ENCODE measurements around the gene CITED1. TPM values are rescaled to one million over a fixed set of nuclear protein-coding genes. Genes with fewer than 3 reads are reported as not detected.

The CITED1 gene
- total RNA-seq, 2 donors from 2014 or later: 0.40 to 0.93 TPM

DNA sequence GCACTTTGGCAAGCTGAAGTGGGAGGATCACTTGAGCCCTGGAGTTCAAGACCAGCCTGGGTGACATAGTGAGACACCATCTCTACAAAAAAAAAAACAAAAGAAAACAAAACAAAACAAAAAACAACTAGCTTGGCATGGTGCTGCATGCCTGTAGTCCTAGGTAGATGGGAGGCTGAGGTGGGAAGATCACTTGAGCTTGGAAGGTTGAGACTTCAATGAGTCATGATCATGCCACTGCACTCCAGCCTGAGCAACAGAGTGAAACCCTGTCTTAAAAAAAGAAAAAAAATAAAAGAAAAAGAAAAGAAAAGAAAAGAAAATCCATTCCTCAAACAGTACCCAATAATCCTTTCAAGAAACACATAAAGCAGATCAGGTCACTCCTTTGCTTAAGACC, 52.0 kb downstream of the CITED1 start:
- Histone ChIP-seq H3K4me1 (ENCODE audit: control insufficient read depth, insufficient read depth, low read length) (no peaks in the 10 kb centered on the region), H3K36me3 (ENCODE audit: control insufficient read depth, insufficient read depth, low read length) (no peaks in the 10 kb centered on the region), H3K27me3 (ENCODE audit: control insufficient read depth, insufficient read depth, low read length, poor library complexity, severe bottlenecking) (no peaks in the 10 kb centered on the region), H3K9ac (ENCODE audit: extremely low read depth, low read length, poor library complexity, severe bottlenecking) (no peak overlapping the region), H3K27ac (ENCODE audit: low read depth, low read length) (no peak overlapping the region), H3K9me3 (ENCODE audit: control insufficient read depth, low read length) (no peaks in the 10 kb centered on the region), H3K4me3 (ENCODE audit: low read length) (no peak overlapping the region)
- DNase-seq: no peak
- peaks cover 17% of the 10 kb centered on the region for H3K4me1 Mint-ChIP-seq
- no peak overlapping the region for H3K4me3 Mint-ChIP-seq
- peaks cover 8% of the 10 kb centered on the region for H3K27me3 Mint-ChIP-seq (ENCODE audit: insufficient read depth)
- TF ChIP-seq, protein P1, sequence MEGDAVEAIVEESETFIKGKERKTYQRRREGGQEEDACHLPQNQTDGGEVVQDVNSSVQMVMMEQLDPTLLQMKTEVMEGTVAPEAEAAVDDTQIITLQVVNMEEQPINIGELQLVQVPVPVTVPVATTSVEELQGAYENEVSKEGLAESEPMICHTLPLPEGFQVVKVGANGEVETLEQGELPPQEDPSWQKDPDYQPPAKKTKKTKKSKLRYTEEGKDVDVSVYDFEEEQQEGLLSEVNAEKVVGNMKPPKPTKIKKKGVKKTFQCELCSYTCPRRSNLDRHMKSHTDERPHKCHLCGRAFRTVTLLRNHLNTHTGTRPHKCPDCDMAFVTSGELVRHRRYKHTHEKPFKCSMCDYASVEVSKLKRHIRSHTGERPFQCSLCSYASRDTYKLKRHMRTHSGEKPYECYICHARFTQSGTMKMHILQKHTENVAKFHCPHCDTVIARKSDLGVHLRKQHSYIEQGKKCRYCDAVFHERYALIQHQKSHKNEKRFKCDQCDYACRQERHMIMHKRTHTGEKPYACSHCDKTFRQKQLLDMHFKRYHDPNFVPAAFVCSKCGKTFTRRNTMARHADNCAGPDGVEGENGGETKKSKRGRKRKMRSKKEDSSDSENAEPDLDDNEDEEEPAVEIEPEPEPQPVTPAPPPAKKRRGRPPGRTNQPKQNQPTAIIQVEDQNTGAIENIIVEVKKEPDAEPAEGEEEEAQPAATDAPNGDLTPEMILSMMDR (conservative IDR thresholded peaks at IDR 0.05): no peak
- peaks cover 61% of the 10 kb centered on the region for H3K9me3 Mint-ChIP-seq
- H3K36me3 Mint-ChIP-seq (ENCODE audit: low read depth): peaks cover 2% of the 10 kb centered on the region
- no peak overlapping the region for H3K27ac Mint-ChIP-seq

Other genes with a start within 250 kb of the CITED1 start
- 1 to 10 TPM; 8.4 to 9.9 TPM for gene RTL5, start 174.0 kb downstream of the CITED1 start, total RNA-seq
- 10 to 100 TPM; 16.6 to 17.2 TPM for gene PIN4, start 124.2 kb downstream of the CITED1 start, total RNA-seq
- 10 to 100 TPM; 11.3 to 17.9 TPM for gene ERCC6L, start 66.9 kb downstream of the CITED1 start, total RNA-seq
- gene RPS4X, start 28.7 kb downstream of the CITED1 start, total RNA-seq: 1,000 to 10,000 TPM in 1 of 2 donors, 100 to 1,000 TPM in 1; 791 to 1,451 TPM

Measured in endodermal cell (in vitro differentiated cells).